OCI-LY1 (cell line): ENCODE results near the gene ADAMTS9.

Source experiments
- H2AFZ ChIP-seq: fragments of 200-600 bp; sonication (generic), shearing (Covaris generic); 2 replicates; pipeline ENCODE4 v1.6.0; 2014; ENCODE audit warnings: antibody characterized with exemption, mild to moderate bottlenecking, low read length
- H3F3A ChIP-seq: fragments of 200-600 bp; sonication (generic), shearing (Covaris generic); 2 replicates; pipeline ENCODE4 v1.6.0; 2014; ENCODE audit warnings: mild to moderate bottlenecking, antibody characterized with exemption, low read length, moderate library complexity; ENCODE audit not compliant: insufficient read depth
- H3K27ac ChIP-seq: fragments of 200-600 bp; sonication (generic); 2 replicates; pipeline ENCODE4 v1.5.1; 2014; ENCODE audit warnings: low read length, mixed run types, mild to moderate bottlenecking, low read depth; ENCODE audit not compliant: poor library complexity, severe bottlenecking
- H3K27me3 ChIP-seq: fragments of 200-600 bp; sonication (generic); 2 replicates; pipeline ENCODE4 v1.6.0; 2014; ENCODE audit warnings: antibody characterized with exemption, mild to moderate bottlenecking, low read length, moderate library complexity; ENCODE audit not compliant: insufficient read depth
- H3K36me3 ChIP-seq: fragments of 200-600 bp; sonication (generic); 2 replicates; pipeline ENCODE4 v1.6.1; 2014; ENCODE audit warnings: mild to moderate bottlenecking, antibody characterized with exemption, low read length, moderate library complexity, mixed read lengths; ENCODE audit not compliant: insufficient read depth
- H3K4me1 ChIP-seq: fragments of 200-600 bp; sonication (generic); 2 replicates; pipeline ENCODE4 v1.5.1; 2014; ENCODE audit warnings: mild to moderate bottlenecking, low read length, moderate library complexity; ENCODE audit not compliant: insufficient read depth, severe bottlenecking
- H3K4me2 ChIP-seq: fragments of 200-600 bp; sonication (generic), shearing (Covaris generic); 2 replicates; pipeline ENCODE4 v1.6.1; 2014; ENCODE audit warnings: low read length
- H3K4me3 ChIP-seq: fragments of 200-600 bp; sonication (generic); 2 replicates; pipeline ENCODE4 v1.5.1; 2014; ENCODE audit warnings: low read length, low read depth, mild to moderate bottlenecking, mixed read lengths; ENCODE audit not compliant: poor library complexity, severe bottlenecking
- H3K79me2 ChIP-seq: fragments of 200-600 bp; shearing (Covaris generic); 2 replicates; pipeline ENCODE4 v1.6.1; 2016; ENCODE audit warnings: mixed run types, low read length, mixed read lengths; ENCODE audit not compliant: insufficient read depth
- H3K9ac ChIP-seq: fragments of 200-600 bp; sonication (generic), shearing (Covaris generic); 2 replicates; pipeline ENCODE4 v1.6.1; 2014; ENCODE audit warnings: mild to moderate bottlenecking, low read length, mixed read lengths
- H3K9me2 ChIP-seq: fragments of 200-600 bp; sonication (generic), shearing (Covaris generic); 2 replicates; pipeline ENCODE4 v1.6.1; 2014; ENCODE audit warnings: low read depth, mild to moderate bottlenecking, low read length, mixed read lengths
- H3K9me3 ChIP-seq: fragments of 200-600 bp; shearing (Covaris generic); 2 replicates; pipeline ENCODE4 v1.6.1; 2014; ENCODE audit warnings: low read length, mixed read lengths
- H4K20me1 ChIP-seq: fragments of 200-600 bp; sonication (generic), shearing (Covaris generic); 2 replicates; pipeline ENCODE4 v1.6.0; 2016; ENCODE audit warnings: mild to moderate bottlenecking, low read length; ENCODE audit not compliant: insufficient read depth
- EZH2 ChIP-seq: fragments of 200-600 bp; sonication (generic), shearing (Covaris generic); IDR thresholded peaks from 2 replicates; pipeline ENCODE4 v1.8.0; 2017; ENCODE audit warnings: borderline replicate concordance, mixed run types, mild to moderate bottlenecking, antibody characterized with exemption, low read length, moderate library complexity, mixed read lengths
- TF ChIP-seq, protein P1 (sequence below): fragments of 200-600 bp; sonication (generic), shearing (Covaris generic); IDR thresholded peaks from 2 replicates; pipeline ENCODE4 v1.5.1; 2017; ENCODE audit warnings: mild to moderate bottlenecking, antibody characterized with exemption, low read length, moderate library complexity, mixed read lengths

ADAMTS9 gene

DNA sequence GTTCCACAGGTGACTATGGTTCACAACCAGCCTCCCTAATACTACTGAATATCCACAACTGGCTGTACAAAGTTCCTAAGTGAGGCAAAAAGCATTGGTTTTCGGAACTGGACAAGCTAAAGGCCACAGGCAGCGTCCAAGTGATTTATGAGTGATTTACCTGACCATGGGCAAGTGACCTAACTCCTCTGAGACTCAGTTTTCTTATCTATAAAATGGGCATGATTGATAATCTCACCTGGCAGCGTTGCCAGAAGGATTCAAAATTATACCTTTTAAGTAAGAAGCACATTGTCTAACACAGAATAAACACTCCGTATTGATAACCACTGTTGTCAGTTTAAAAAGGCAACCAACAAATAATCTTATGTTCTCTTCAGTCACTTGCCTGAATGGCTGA, 29.8 kb downstream of the ADAMTS9 start:
- no peaks in the 10 kb centered on the region for H3K9me3 ChIP-seq
- H3K9ac ChIP-seq, result no peak overlapping the region
- no peaks in the 10 kb centered on the region for H3K4me1 ChIP-seq
- H3K9me2 ChIP-seq, result no peaks in the 10 kb centered on the region
- H3K36me3 ChIP-seq, result no peaks in the 10 kb centered on the region
- H3K79me2 ChIP-seq, result no peaks in the 10 kb centered on the region
- no peaks in the 10 kb centered on the region for H4K20me1 ChIP-seq
- no peak overlapping the region for H3K27ac ChIP-seq
- TF ChIP-seq EZH2, result no peak
- TF ChIP-seq, protein P1, sequence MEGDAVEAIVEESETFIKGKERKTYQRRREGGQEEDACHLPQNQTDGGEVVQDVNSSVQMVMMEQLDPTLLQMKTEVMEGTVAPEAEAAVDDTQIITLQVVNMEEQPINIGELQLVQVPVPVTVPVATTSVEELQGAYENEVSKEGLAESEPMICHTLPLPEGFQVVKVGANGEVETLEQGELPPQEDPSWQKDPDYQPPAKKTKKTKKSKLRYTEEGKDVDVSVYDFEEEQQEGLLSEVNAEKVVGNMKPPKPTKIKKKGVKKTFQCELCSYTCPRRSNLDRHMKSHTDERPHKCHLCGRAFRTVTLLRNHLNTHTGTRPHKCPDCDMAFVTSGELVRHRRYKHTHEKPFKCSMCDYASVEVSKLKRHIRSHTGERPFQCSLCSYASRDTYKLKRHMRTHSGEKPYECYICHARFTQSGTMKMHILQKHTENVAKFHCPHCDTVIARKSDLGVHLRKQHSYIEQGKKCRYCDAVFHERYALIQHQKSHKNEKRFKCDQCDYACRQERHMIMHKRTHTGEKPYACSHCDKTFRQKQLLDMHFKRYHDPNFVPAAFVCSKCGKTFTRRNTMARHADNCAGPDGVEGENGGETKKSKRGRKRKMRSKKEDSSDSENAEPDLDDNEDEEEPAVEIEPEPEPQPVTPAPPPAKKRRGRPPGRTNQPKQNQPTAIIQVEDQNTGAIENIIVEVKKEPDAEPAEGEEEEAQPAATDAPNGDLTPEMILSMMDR, result no peak
- H3K27me3 ChIP-seq, result no peaks in the 10 kb centered on the region
- H2AFZ ChIP-seq, result no peak overlapping the region
- no peak overlapping the region for H3K4me3 ChIP-seq
- no peak overlapping the region for H3K4me2 ChIP-seq
- no peaks in the 10 kb centered on the region for H3F3A ChIP-seq

- Histone ChIP-seq H3K27ac (no peak overlapping the region), H2AFZ (no peak overlapping the region), H3K4me3 (no peak overlapping the region), H4K20me1 (no peaks in the 10 kb centered on the region), H3K4me1 (no peaks in the 10 kb centered on the region), H3K9me2 (no peaks in the 10 kb centered on the region), H3F3A (no peaks in the 10 kb centered on the region), H3K9me3 (no peaks in the 10 kb centered on the region), H3K27me3 (no peaks in the 10 kb centered on the region), H3K36me3 (no peaks in the 10 kb centered on the region), H3K9ac (no peak overlapping the region), H3K4me2 (no peak overlapping the region), H3K79me2 (no peaks in the 10 kb centered on the region)
- TF ChIP-seq, protein P1, result no peak
- no peak for TF ChIP-seq EZH2
Observed at GRCh38 chr3:64656544-64656943, 31.3 kb downstream of the ADAMTS9 start.

GRCh38 chr3:64655160-64655559, 32.6 kb downstream of the ADAMTS9 start:
- no peaks in the 10 kb centered on the region for H3F3A ChIP-seq
- H3K36me3 ChIP-seq, result no peaks in the 10 kb centered on the region
- no peaks in the 10 kb centered on the region for H3K9me3 ChIP-seq
- no peaks in the 10 kb centered on the region for H3K4me1 ChIP-seq
- no peak overlapping the region for H2AFZ ChIP-seq
- H3K79me2 ChIP-seq, result no peaks in the 10 kb centered on the region
- TF ChIP-seq, protein P1, result no peak
- TF ChIP-seq EZH2, result no peak
- H4K20me1 ChIP-seq, result no peaks in the 10 kb centered on the region
- H3K9ac ChIP-seq, result no peak overlapping the region
- H3K4me3 ChIP-seq, result no peak overlapping the region
- H3K27me3 ChIP-seq, result no peaks in the 10 kb centered on the region
- H3K9me2 ChIP-seq, result no peaks in the 10 kb centered on the region
- H3K27ac ChIP-seq, result no peak overlapping the region
- H3K4me2 ChIP-seq, result no peak overlapping the region
